Activated naive CD4-positive, alpha-beta T cell (primary cell): ENCODE results near the gene PAK5.
"Not testable (repeated sequence)": the region's sequence is repeated elsewhere in the genome, so short reads cannot be mapped to it uniquely, and the experiment has no call there.

Experiments used
- DNase-seq, 4 experiments: peaks; one replicate each; lab custom pipeline; 2025; lab: John Stamatoyannopoulos, UW

The PAK5 gene

GRCh38 chr20:9685011-9685410, 153.9 kb downstream of the PAK5 start:
- no peak for DNase-seq

- DNase-seq, result no peak
Observed at GRCh38 chr20:9677100-9677623, 161.7 kb downstream of the PAK5 start.

- no peak for DNase-seq
Observed at GRCh38 chr20:9672981-9673380, 165.9 kb downstream of the PAK5 start.

- no peak for DNase-seq
Observed at GRCh38 chr20:9672027-9672426, 166.8 kb downstream of the PAK5 start.

GRCh38 chr20:9668381-9668780, 170.5 kb downstream of the PAK5 start:
- no peak for DNase-seq

GRCh38 chr20:9663423-9663822, 175.5 kb downstream of the PAK5 start:
- DNase-seq, result no peak

GRCh38 chr20:9660236-9660868, 178.5 kb downstream of the PAK5 start:
- no peak for DNase-seq

- DNase-seq, result no peak
Observed at GRCh38 chr20:9647741-9648140, 191.1 kb downstream of the PAK5 start.

- DNase-seq, result no peak
Observed at GRCh38 chr20:9646375-9646774, 192.5 kb downstream of the PAK5 start.

- DNase-seq, result no peak
Observed at GRCh38 chr20:9642882-9643281, 196.0 kb downstream of the PAK5 start.

- not testable (repeated sequence) for DNase-seq
Observed at GRCh38 chr20:9641499-9642000, 197.3 kb downstream of the PAK5 start.

GRCh38 chr20:9637889-9638288, 201.0 kb downstream of the PAK5 start:
- no peak for DNase-seq

GRCh38 chr20:9635750-9636149, 203.1 kb downstream of the PAK5 start:
- no peak for DNase-seq

GRCh38 chr20:9634327-9634726, 204.5 kb downstream of the PAK5 start:
- DNase-seq, result no peak

- DNase-seq, result no peak
Observed at GRCh38 chr20:9632991-9633390, 205.9 kb downstream of the PAK5 start.

GRCh38 chr20:9632265-9632664, 206.6 kb downstream of the PAK5 start:
- no peak for DNase-seq

- no peak for DNase-seq
Observed at GRCh38 chr20:9630554-9630953, 208.3 kb downstream of the PAK5 start.

GRCh38 chr20:9629831-9630230, 209.0 kb downstream of the PAK5 start:
- DNase-seq, result no peak

- DNase-seq, result no peak
Observed at GRCh38 chr20:9628589-9628988, 210.3 kb downstream of the PAK5 start.

GRCh38 chr20:9628141-9628540, 210.7 kb downstream of the PAK5 start:
- no peak for DNase-seq

GRCh38 chr20:9627219-9627618, 211.7 kb downstream of the PAK5 start:
- DNase-seq, result no peak

- no peak for DNase-seq
Observed at GRCh38 chr20:9626357-9626756, 212.5 kb downstream of the PAK5 start.

GRCh38 chr20:9617940-9618339, 220.9 kb downstream of the PAK5 start:
- DNase-seq, result no peak

GRCh38 chr20:9616833-9617461, 221.9 kb downstream of the PAK5 start:
- peak in 3 of 4 experiments; percentile 1 to 9 (median 2) for DNase-seq
